Natural killer cell (primary cell): ENCODE data around the gene AP1B1. TPM values are rescaled to one million over a fixed set of nuclear protein-coding genes. Genes with fewer than 3 reads are reported as not detected.
A peak's percentile ranks its signal among the peaks of the same experiment; 100 is the strongest.

ENCODE experiments used
- ATAC-seq, 3 donors: fragments of 150-1000 bp in 2 of 3; fragments of 200-7000 bp in 1 of 3; cut with Tn5 transposase; 1 replicate in 1 of 3; 2 replicates in 2 of 3; pipeline ENCODE4 v1.10.0; 2021; ENCODE audit warnings: mild to moderate bottlenecking in 2 of 3, moderate library complexity in 2 of 3
- DNase-seq, 2 donors: peaks; one replicate each; pipeline versions ENCODE4 v3.0.0 to v3.0.0-alpha.2; 2013 to 2021; ENCODE audit warnings: mixed read lengths in 1 of 2
- H3K27ac ChIP-seq: one replicate; pipeline ENCODE4 v1.5.1; 2013; ENCODE audit warnings: mild to moderate bottlenecking, low read length
- H3K27me3 ChIP-seq: one replicate; pipeline ENCODE4 v1.6.1; 2013; ENCODE audit warnings: low read length; ENCODE audit not compliant: control insufficient read depth, insufficient read depth
- H3K36me3 ChIP-seq: one replicate; pipeline ENCODE4 v1.6.1; 2013; ENCODE audit warnings: low read length; ENCODE audit not compliant: control insufficient read depth, insufficient read depth
- H3K4me1 ChIP-seq: one replicate; pipeline ENCODE4 v1.6.1; 2013; ENCODE audit warnings: low read length; ENCODE audit not compliant: control insufficient read depth, insufficient read depth
- H3K4me3 ChIP-seq: one replicate; pipeline ENCODE4 v1.5.1; 2013; ENCODE audit warnings: low read length
- H3K9me3 ChIP-seq: one replicate; pipeline ENCODE4 v1.6.1; 2013; ENCODE audit warnings: low read length; ENCODE audit not compliant: control insufficient read depth, insufficient read depth
- H3K27ac Mint-ChIP-seq, 2 donors: one replicate each; pipeline ENCODE4 v1.8.0; 2022; ENCODE audit warnings: mild to moderate bottlenecking in 2 of 2, mixed read lengths in 2 of 2, moderate library complexity in 1 of 2
- H3K27me3 Mint-ChIP-seq, 2 donors: one replicate each; pipeline ENCODE4 v1.8.0; 2022; ENCODE audit warnings: low read depth in 2 of 2, mixed read lengths in 2 of 2
- H3K36me3 Mint-ChIP-seq: one replicate; pipeline ENCODE4 v1.8.0; 2022; ENCODE audit warnings: mixed read lengths
- H3K4me1 Mint-ChIP-seq, 2 donors: one replicate each; pipeline ENCODE4 v1.8.0; 2022; ENCODE audit warnings: mixed read lengths in 2 of 2
- H3K4me3 Mint-ChIP-seq: one replicate; pipeline ENCODE4 v1.8.0; 2022; ENCODE audit warnings: mild to moderate bottlenecking, moderate library complexity, mixed read lengths
- H3K9me3 Mint-ChIP-seq, 2 donors: one replicate each; pipeline ENCODE4 v1.8.0; 2022; ENCODE audit warnings: mixed read lengths in 2 of 2
- CTCF ChIP-seq: fragments of 200-600 bp; IDR thresholded peaks from one replicate; pipeline ENCODE4 v1.8.0; 2022; ENCODE audit warnings: antibody characterized with exemption
- WGBS: methylation state at CpG from one replicate; pipeline ENCODE4 v1.1.7; 2013; ENCODE audit warnings: missing lambda C conversion rate; ENCODE audit not compliant: insufficient coverage; 5-methylcytosine and 5-hydroxymethylcytosine counted together
- intact Hi-C: fragments of 100-400 bp; cut with micrococcal nuclease; formaldehyde crosslinking; loops from one replicate; pipeline ENCODE4 v1.14.2; 2022
- total RNA-seq, 4 donors: library from RNA; stranded (reverse); fragments of 120-200 nt in 1 of 4; gene quantifications; one replicate each; pipeline versions ENCODE4 v1.2.3 to v1.2.4, GENCODE V29; 2013 to 2022

Gene AP1B1
- total RNA-seq, 3 donors from 2014 or later (not counting 1 experiment from before 2014, with no cell fraction given), result 54.0 to 56.1 (median 54.3) TPM

GRCh38 chr22:29393019-29393608 is 4.7 kb upstream of the AP1B1 start:
- no peak for ATAC-seq
- no peaks in the 10 kb centered on the region for H3K9me3 Mint-ChIP-seq
- Histone ChIP-seq H3K4me3 (no peak overlapping the region), H3K27me3 (no peaks in the 10 kb centered on the region), H3K36me3 (no peaks in the 10 kb centered on the region), H3K27ac (no peak overlapping the region), H3K4me1 (peaks cover 10% of the 10 kb centered on the region), H3K9me3 (no peaks in the 10 kb centered on the region)
- DNase-seq, result no peak
- intact Hi-C loops, result no loop called here
- TF ChIP-seq CTCF, result no peak
- H3K27me3 Mint-ChIP-seq, result no peaks in the 10 kb centered on the region
- WGBS, result 69% methylated on average over 2 of the region's 2 CpGs
- peaks cover 0 to 12% of the 10 kb centered on the region in 2 donors for H3K4me1 Mint-ChIP-seq
- H3K4me3 Mint-ChIP-seq, result no peak overlapping the region
- H3K36me3 Mint-ChIP-seq, result no peaks in the 10 kb centered on the region
- no peak overlapping the region for H3K27ac Mint-ChIP-seq

- H3K4me3 Mint-ChIP-seq, result no peak overlapping the region
- no peak overlapping the region for H3K27ac Mint-ChIP-seq
- H3K27me3 Mint-ChIP-seq, result no peaks in the 10 kb centered on the region
- Histone ChIP-seq H3K36me3 (no peaks in the 10 kb centered on the region), H3K4me1 (peaks cover 24% of the 10 kb centered on the region), H3K4me3 (no peak overlapping the region), H3K27ac (no peak overlapping the region), H3K27me3 (no peaks in the 10 kb centered on the region), H3K9me3 (no peaks in the 10 kb centered on the region)
- ATAC-seq (no peak), DNase-seq (no peak)
- TF ChIP-seq CTCF, result no peak
- no peaks in the 10 kb centered on the region for H3K36me3 Mint-ChIP-seq
- H3K9me3 Mint-ChIP-seq, result no peaks in the 10 kb centered on the region
- WGBS, result 94% methylated on average over 8 of the region's 8 CpGs
- H3K4me1 Mint-ChIP-seq, result peaks cover 12 to 27% of the 10 kb centered on the region in 2 donors
- intact Hi-C loops, result no loop called here
Observed at GRCh38 chr22:29391546-29391945, 3.2 kb upstream of the AP1B1 start.

DNA sequence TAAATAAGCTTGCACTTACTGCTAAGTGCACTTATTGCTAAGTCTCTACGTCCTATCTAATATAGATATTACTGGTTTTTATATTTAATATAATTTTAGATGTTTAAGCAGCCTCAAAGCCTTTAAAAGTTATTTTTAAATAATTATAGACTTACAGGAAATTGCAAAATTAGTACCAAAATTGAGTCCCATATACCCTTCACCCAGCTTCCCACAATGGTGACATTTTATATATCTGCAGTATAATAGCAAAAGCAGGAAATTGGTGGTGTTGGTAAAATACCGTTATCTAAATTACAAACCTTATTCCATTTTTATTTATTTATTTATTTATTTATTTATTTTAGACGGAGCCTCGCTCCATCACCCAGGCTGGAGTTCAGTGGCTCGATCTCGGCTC is 1.9 kb upstream of the AP1B1 start:
- Histone ChIP-seq H3K9me3 (no peaks in the 10 kb centered on the region), H3K27me3 (no peaks in the 10 kb centered on the region), H3K27ac (no peak overlapping the region), H3K36me3 (no peaks in the 10 kb centered on the region), H3K4me3 (no peak overlapping the region), H3K4me1 (peaks cover 36% of the 10 kb centered on the region)
- no peaks in the 10 kb centered on the region for H3K36me3 Mint-ChIP-seq
- no peaks in the 10 kb centered on the region for H3K9me3 Mint-ChIP-seq
- TF ChIP-seq CTCF, result no peak
- no peak for ATAC-seq
- no peak overlapping the region for H3K27ac Mint-ChIP-seq
- no peaks in the 10 kb centered on the region for H3K27me3 Mint-ChIP-seq
- no peak for DNase-seq
- intact Hi-C loops, result no loop called here
- WGBS, result 97% methylated on average over 4 of the region's 6 CpGs
- H3K4me3 Mint-ChIP-seq, result no peak overlapping the region
- H3K4me1 Mint-ChIP-seq, result peaks cover 23 to 40% of the 10 kb centered on the region in 2 donors

- Histone ChIP-seq H3K9me3 (no peaks in the 10 kb centered on the region), H3K36me3 (no peaks in the 10 kb centered on the region), H3K27me3 (no peaks in the 10 kb centered on the region), H3K4me3 (peak overlapping the region; percentile 77), H3K27ac (peak overlapping the region; percentile 85), H3K4me1 (peaks cover 41% of the 10 kb centered on the region)
- TF ChIP-seq CTCF, result no peak
- ATAC-seq (no peak), DNase-seq (no peak)
- Mint-ChIP-seq H3K4me1 (peaks cover 31 to 48% of the 10 kb centered on the region in 2 donors), H3K27me3 (no peaks in the 10 kb centered on the region), H3K36me3 (no peaks in the 10 kb centered on the region), H3K9me3 (no peaks in the 10 kb centered on the region), H3K27ac (peak overlapping the region; percentile 90 to 95), H3K4me3 (peak overlapping the region; percentile 88)
- 0% methylated on average over 6 of the region's 9 CpGs for WGBS
- intact Hi-C loops, result no loop called here
Observed at GRCh38 chr22:29388759-29389090, 355 bp upstream of the AP1B1 start.
